Left renal cortex interstitium (tissue), 4 donors: ENCODE data around the gene GPC5. TPM values are rescaled to one million over a fixed set of nuclear protein-coding genes. Genes with fewer than 3 reads are reported as not detected.
"Not testable (repeated sequence)": the region's sequence is repeated elsewhere in the genome, so short reads cannot be mapped to it uniquely, and the experiment has no call there.

Experiments
- DNase-seq, 4 donors: peaks; one replicate each; pipeline ENCODE4 v3.0.0-alpha.2; 2013; ENCODE audit warnings: low read depth in 4 of 4, low spot score in 2 of 4, missing footprints in 1 of 4
- polyA plus RNA-seq, 4 donors: library from polyadenylated mRNA; unstranded; fragments of 120-200 nt; gene quantifications; one replicate each; pipeline ENCODE4 v1.2.1, GENCODE V29; 2013; ENCODE audit not compliant: insufficient read length in 4 of 4

Gene GPC5
- polyA plus RNA-seq, 4 donors, result 3.1 to 8.6 (median 3.8) TPM

DNA sequence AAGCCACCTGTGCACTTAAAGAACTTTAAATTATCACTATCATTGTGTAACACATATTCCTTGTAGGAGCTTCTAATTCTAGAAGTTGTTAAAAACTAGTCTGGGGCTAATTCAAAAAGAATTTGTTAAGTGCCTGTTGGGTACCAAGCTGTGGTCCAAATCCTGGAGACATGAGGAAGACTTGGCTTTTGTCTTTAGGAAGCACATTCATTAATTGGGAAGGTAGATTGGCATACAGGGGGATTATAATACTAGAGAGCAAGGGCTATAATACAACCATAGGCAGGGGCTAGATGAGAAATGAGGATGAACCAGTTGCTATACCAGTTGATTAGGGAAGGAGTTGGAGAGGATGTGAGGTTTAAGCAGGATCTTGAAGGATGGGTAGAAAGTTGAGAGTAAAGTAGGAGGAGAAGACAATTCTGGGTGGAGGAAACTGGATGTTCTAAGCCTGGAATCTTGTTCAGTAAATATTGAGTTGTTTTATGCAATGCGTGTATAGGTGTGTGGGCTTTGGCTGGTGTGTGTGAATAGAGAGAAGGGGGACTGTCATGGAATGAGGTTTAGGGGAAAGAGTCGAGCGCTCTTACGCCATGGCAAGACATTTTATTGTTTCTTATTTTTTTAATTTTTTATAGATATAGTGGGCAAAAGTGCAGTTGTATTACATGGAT is 350.1 kb downstream of the GPC5 start:
- no peak for DNase-seq

DNA sequence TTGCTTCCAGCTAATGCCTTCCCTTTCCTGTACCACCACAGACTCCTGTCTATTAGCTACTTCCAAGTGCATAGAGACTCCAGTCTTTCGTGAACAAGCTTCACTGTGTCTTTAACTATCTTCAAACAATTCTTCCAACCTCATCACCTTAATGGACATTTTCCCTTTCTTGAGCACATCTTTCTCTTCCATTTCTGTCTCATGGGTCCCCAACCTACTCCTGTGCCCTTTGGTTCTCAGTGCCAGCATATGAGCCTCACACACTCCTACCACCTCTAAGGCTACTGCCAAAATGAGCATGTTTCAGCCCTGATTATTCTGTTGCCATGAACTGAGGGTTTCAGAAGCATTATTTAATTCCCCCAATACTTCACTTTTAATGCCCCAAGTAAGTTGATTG is 360.3 kb downstream of the GPC5 start:
- no peak for DNase-seq

DNA sequence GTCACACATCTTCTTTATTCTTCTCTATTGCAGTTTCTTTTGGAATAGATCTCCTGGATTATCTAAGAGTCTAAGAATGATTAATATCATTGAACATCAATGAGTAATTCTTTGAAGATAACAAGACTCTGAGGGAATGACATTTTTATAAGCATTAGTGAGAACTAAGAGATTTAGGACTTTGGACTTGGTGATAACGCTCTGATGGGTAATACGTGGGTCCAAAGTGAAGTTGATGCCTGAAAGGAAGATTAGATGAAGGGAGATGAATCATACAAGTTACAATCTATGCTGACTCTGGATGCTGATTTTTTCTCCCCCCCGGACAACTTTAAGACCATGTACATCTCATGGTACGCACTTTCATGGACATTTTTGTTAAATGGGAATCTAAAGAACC is 364.5 kb downstream of the GPC5 start:
- no peak for DNase-seq

DNA sequence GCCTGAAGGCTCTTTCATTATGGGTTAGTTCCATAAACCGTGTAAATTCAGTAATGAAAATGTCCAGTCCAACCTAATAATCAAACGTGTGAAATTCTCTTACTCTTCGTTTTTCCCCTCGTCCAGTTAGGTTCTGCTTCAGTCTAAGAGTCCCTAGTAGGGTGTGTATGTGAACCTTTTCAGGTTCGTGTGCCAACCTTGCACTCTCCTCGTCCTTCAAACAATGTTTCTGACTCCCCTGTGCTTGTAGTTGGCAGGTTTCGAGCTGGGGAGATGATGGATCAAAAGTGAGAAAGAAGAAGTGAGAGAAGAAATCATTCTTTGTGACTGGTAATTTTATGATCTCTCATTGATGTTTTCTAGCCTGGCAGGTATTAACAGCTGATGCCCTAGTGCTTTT is 366.1 kb downstream of the GPC5 start:
- no peak for DNase-seq

DNA sequence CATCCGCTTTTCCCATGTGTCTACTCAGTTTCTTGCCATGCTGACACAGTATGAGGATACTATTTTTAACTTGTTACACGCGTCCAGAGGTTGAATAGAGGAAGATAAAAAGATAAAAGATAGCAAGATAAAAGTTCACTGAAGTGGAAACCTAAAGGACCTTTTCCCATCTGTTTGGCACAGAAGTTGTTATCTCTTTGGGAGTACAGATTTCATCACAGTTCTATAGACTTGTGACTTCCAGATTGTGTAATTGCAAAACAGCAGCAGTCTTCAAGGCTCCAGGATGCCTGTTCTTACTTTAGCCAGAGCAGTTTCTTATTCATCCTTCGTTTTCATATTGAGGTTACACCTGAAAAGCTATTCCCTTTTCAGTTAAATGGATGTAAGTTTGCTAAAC is 369.2 kb downstream of the GPC5 start:
- no peak for DNase-seq

DNA sequence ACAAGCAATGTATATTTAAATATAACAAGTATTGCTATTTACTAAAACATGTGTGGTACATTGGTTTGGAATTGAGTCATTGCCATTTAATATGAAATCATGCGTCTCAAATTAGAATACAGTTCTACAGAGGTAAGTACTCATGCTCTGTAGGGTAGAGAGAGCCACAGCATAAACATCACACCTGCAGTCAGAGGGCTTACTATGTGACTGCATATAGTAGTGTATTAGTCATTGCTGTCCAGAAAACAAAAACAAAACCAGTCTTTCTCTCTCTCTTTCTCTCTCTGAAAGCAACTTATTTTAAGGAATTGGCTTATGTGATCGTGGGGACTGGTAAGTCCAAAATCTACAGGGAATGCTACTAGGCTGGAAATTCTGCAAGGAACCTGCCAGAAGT is 370.3 kb downstream of the GPC5 start:
- DNase-seq, result no peak

DNA sequence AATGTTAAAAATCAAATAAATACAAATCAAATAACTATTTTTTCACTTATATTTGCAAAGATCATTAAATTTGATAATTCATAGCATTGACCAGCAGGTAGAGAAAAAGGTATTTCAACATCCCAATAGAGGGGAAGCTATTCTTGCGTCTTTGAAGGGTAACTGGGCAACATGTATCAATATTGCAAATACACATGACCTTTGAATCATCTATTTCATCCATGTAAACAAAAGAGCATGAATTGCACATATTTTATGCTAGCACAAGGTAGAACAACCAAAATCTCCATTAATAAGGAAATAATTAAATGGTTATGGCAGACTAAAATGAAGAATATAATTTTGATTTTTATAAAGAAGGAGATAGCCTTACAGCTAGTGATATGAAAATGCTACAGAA is 372.8 kb downstream of the GPC5 start:
- no peak for DNase-seq

DNA sequence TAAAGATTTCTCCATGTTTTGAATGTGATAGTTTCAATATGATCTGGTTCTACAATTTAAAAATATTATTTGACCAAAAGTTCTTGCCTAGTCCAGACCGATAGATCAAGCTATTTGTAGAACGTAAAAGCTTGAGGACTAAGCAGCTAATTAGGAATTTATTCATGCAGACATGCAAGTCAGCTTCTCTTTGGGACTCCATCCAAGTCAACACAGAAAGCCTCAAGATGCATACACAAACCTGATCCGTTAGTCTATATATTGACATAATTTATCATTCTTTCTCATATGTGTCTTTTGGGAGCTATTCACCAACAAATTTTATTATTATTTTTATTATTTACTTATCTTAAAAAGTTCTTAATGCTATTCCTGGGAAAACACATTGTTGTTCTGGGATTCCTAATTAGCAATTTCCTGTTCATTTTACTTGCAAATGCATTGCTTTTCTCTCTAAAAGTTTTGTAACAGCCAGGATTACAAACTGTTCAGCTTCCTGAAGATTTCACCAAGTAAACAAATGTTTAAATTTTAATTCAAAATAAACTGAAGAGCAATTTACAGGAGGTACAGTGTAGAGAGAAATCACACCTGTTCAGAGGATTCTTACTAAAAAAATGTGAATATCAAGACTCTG is 375.3 kb downstream of the GPC5 start:
- DNase-seq, result no peak

DNA sequence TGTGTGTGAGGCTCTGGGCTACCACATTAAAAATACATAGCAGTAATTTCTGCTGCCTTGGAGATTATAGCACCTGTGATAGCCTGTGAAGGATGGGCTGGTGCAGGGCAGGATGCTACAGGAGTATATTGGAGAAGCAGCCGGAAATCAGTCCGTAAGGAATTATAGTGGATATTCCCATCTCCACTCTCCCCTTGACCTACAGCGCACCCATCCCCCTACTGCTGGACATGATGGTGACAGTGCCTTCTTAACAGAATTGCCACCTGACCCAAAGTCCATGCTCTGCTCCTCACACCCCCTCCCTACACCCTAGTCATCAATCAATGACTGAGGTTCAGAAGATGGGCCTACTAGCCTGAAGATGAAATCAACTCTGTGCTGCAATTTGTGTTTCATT is 376.0 kb downstream of the GPC5 start:
- DNase-seq, result no peak

DNA sequence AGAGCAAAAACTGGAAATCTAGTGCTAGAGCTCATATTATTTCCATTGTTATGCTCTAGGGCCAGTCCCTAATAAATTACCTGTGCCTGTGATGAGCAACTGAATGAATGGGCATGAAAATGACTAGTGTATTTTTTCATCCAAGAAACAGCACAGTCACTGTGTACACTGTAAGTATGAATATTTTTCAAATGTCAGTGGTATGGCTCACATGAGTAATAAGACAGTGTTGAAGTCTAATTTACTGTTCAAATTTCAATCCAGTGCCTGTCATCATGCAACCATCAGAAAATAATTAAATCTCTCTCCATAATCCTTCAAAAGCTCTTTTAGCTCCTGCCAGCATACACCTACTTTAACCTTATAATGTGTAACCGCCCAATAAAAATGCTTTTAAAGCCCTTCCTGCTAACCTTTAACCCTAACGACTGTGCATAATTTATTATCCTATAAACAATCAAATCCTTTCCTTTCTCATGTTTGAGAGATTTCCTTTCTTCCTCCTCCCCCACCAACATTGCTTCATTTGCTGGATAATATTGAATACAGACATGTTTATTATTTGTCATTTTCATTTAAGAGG is 378.3 kb downstream of the GPC5 start:
- no peak for DNase-seq

DNA sequence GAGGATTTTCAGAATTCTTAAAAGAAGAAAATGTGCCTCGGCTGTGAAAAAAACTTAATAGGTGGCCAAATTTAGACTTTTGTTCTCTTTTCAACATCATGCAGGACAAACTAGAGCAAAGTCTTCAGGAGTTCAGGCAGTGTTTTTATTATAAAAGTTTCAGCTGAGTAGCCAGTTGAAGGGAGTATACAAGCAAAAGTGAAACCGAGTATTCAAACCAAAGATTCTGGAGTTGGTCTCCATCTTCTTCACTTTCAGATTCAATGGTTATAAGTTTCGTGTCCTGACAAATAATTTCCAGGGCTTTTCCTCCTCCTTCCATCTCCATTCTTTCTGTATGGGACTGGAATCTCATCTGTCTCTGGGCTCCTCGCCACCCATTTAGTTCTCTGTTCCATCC is 379.7 kb downstream of the GPC5 start:
- DNase-seq, result no peak

DNA sequence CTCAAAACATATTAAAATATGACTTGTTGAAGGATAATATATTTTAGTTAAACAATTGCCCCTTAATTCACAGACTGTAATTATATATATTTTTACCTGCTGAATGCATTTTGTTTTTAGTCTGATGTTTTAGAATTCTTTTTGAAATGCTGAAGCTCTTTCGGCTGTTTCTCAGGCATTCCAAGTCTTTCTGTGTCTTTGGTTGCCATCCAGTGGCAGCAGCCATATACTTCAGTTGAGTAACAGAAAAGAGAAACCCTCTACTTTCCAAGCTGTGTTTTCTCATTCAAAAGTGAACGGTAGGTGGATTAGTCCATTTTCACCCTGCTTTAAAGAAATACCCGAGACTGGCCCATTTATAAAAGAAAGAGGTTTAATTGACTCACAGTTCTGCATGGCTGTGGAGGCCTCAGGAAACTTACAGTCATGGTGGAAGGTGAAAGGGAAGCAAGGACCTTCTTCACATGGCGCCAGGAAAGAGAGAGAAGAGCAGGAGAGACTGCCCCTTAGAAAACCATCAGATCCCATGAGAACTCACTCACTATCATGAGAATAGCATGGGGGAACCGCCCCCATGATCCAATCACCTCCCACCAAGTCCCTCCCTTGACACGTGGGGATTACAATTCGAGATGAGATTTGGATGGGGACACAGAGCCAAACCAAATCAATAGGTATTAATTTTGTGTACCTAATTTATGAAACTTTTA is 383.7 kb downstream of the GPC5 start:
- DNase-seq, result not testable (repeated sequence)

DNA sequence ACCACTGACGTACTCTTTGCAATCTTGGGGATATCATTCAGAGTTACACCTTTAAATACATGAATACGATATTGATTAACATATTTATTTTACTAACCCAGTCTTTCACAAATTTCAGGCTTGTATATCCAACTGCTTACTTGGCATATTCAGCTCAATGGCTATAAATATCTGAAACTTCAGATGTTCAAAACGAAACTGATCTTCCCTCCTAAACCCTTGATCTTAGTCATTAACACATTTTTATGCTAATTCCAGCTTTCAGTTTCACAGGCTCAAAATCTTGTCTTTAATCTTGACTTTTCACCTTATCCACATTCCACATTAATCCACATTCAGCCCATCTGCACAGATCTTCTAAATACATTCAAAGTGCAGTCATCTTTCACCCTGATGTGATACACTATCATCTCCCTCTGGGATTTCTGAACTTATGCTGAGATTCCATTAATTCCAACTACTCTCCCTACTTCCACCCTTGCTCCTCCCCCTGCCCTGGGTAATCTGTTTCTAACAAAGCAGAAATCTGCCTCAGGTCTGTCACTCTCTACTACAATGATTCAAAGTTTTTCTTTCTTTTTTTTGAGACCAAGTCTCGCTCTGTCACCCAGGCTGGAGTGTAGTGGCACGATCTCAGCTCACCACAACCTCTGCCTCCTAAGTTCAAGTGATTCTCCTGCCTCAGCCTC is 387.2 kb downstream of the GPC5 start:
- no peak for DNase-seq

DNA sequence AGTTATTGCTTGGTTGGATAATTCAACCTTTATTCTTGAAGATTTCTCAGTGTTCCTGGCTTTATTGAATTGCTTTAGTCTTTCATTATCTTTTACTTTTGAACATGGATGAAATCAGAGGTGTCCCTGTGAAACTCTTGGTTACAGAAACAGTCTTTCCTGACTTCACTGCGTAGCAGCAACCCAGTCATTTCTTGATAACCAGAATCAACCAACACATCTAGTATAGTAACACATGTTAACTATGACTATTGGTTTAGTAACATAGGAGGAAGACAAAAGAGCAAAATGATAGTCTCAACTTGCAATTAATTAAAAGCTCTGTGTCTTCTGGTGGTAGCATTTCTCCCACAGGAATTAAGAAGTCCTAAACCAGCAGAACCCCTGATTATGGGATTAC is 393.6 kb downstream of the GPC5 start:
- no peak for DNase-seq

DNA sequence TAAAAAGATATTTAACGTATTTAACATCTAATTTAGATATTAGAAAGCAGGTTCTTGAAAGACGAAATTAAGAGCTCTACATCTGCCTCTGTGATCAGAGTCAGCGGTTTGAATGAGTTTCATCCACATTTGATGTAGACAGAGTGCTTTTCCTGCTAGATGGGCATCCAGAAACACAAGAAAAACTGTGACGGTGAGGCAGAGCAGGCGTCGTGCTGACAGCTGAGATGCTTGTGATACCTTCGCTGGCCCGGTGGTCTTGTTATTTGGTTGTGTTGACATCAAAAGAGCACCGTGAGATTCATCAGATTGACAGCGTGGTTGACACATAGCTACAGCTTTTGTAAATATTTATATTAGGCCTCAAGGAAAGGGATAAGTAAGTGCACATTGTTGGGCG is 399.1 kb downstream of the GPC5 start:
- no peak for DNase-seq

DNA sequence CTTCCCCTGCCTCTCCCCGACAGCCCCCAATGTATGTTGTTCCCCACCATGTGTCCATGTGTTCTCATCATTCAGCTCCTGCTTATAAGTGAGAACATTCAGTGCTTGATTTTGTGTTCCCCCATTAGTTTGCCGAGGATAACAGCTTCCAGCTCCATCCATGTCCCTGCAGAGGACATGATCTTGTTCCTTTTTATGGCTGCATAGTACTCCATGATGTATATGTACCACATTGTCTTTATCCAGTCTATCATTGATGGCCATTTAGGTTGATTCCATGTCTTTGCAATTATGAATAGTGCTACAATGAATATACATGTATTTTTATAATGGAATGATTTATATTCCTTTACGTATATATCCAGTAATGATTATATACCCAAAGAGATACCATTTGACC is 399.9 kb downstream of the GPC5 start:
- not testable (repeated sequence) for DNase-seq

DNA sequence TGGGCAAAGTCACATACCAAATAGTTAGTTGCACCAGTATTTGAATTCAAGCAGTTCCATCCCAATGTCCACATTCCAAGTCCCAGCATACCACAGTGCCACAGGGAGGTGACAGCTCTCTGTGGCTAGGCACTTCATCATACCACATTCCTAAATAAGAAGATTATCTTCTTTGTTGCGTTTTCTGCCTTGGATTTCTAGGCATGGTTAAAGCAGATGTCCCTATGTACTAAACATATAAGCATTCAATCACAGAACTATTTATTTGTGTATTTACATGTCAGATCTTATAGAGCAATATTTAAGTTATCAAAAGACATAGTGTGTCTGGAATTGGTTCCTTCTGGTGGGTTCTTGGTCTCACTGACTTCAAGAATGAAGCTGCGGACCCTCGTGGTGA is 403.4 kb downstream of the GPC5 start:
- DNase-seq, result not testable (repeated sequence)

DNA sequence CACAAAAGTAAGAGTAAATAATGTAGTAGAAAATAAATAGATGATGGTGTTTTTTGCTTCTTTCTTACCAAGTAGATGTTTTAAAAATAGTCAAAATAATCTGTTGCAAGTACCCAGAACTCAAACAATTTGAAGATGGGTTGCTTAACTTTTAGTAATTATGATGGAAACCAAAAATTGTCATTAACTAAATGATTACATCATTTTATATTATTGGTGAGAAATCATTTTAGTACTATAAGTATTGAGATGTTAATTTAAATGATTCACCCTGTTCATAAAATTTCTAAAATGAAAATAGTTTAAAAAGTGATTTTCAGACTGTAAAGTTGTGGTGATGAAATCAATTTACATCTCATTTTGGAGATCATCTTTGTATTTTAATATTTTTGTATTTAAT is 404.5 kb downstream of the GPC5 start:
- DNase-seq, result no peak

DNA sequence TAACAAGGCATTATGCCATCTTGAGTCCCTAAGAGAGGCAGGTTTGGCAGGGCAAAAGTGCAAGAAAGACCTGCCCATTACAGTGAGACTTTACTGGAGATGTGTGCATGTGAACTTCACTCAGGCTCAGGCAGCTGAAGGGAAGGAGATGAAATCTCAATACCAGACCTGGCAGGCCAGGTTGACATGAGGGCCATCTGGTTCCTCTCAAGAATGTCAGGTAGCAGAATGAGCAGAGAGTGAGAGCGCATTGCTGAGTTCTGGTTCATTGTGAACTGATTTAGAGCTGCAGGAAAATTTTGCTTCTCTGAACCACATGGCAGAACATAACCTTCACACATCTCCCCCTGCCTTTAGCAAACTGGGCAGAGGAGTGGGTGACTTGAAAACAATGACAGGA is 406.3 kb downstream of the GPC5 start:
- DNase-seq, result no peak

DNA sequence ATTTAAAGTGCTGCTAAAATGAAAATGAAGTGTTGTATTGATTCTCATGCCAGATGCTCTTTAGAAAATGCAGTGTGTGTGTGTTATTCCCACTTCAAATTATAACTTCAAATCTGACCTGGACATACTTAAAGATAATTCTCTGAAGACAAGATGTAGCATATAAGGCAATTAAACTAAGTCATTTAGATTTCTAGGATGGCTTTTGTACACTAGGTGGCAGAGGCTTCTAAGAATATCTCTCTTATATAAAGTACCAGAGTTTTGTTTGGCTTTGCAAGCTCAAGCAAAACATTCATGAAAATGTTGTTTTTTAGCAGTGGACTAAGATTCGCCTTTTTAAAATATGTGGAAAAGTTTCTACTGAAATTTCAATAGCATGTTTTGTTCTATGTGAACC is 407.2 kb downstream of the GPC5 start:
- DNase-seq, result no peak

DNA sequence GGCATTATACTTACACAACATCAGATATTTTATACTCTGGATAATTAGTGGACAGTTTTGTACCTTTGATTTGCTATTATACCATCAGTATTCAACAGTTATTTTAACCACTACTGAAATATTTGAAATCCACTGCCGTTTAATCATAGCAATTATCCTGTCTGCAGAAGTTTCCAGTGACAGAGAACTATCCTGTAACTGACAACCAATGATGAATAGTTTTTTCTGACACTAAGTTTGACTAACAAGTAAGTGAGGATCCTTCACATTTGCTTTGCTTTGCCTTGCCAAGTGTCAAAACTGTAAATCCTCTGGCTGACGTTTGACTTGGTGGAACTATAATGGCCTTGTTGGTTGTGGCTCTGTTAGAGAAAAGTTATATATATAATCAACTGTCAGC is 410.7 kb downstream of the GPC5 start:
- DNase-seq, result no peak
